WERI-Rb-1 (cell line): ENCODE measurements around the gene ITGAV.

Source experiments
- DNase-seq: peaks from one replicate; pipeline ENCODE4 v3.0.0-alpha.2; 2020
- H3K27ac ChIP-seq: fragments of 250-450 bp; sonication (Bioruptor Pico); 2 replicates; pipeline ENCODE4 v1.5.1; 2020; ENCODE audit warnings: mild to moderate bottlenecking, moderate library complexity
- H3K27me3 ChIP-seq: fragments of 250-450 bp; sonication (Bioruptor Pico); 2 replicates; pipeline ENCODE4 v1.5.1; 2021; ENCODE audit warnings: mild to moderate bottlenecking, low read depth, moderate library complexity; ENCODE audit not compliant: insufficient read depth, severe bottlenecking
- H3K36me3 ChIP-seq: fragments of 250-450 bp; sonication (Bioruptor Pico); 2 replicates; pipeline ENCODE4 v1.5.1; 2020; ENCODE audit warnings: mild to moderate bottlenecking, moderate library complexity
- H3K4me3 ChIP-seq: 2 replicates; pipeline ENCODE4 v1.5.1; 2011; ENCODE audit warnings: low read depth, mild to moderate bottlenecking, control low read depth, low read length
- H3K9me3 ChIP-seq: fragments of 250-450 bp; sonication (Bioruptor Pico); 2 replicates; pipeline ENCODE4 v1.5.1; 2021; ENCODE audit warnings: mild to moderate bottlenecking, moderate library complexity; ENCODE audit not compliant: severe bottlenecking
- CTCF ChIP-seq: IDR thresholded peaks from 2 replicates; pipeline ENCODE4 v1.5.1; 2011; ENCODE audit warnings: low read depth, mild to moderate bottlenecking, control low read depth, inconsistent platforms, low read length

The ITGAV gene

GRCh38 chr2:186589612-186590349, at the start of gene ITGAV:
Gene ITGAV (plus strand): TSS chr2:186590056. CDS start chr2:186590339, 283 bp downstream.
- no peak for TF ChIP-seq CTCF

GRCh38 chr2:186540941-186541340, 48.9 kb upstream of the ITGAV start:
- Histone ChIP-seq H3K9me3 (no peaks in the 10 kb centered on the region), H3K27me3 (peaks cover 3% of the 10 kb centered on the region), H3K36me3 (no peaks in the 10 kb centered on the region), H3K4me3 (no peak overlapping the region), H3K27ac (no peak overlapping the region)
- no peak for TF ChIP-seq CTCF
- no peak for DNase-seq

More at GRCh38 chr2:186589612-186590349, at the start of gene ITGAV:
- Histone ChIP-seq H3K36me3 (peaks cover 4% of the 10 kb centered on the region; the same call in 1 of the 2 replicates), H3K27me3 (no peaks in the 10 kb centered on the region), H3K9me3 (no peaks in the 10 kb centered on the region), H3K27ac (peak within 1 kb of the TSS; percentile 91), H3K4me3 (peak within 1 kb of the TSS; percentile 99)
- DNase-seq: peak; percentile 94

GRCh38 chr2:186542002-186542401, 47.9 kb upstream of the ITGAV start:
- H3K27me3 ChIP-seq: no peaks in the 10 kb centered on the region
- no peak overlapping the region for H3K4me3 ChIP-seq
- no peaks in the 10 kb centered on the region for H3K36me3 ChIP-seq
- H3K9me3 ChIP-seq: no peaks in the 10 kb centered on the region
- no peak for TF ChIP-seq CTCF
- no peak overlapping the region for H3K27ac ChIP-seq
- DNase-seq: no peak

- no peaks in the 10 kb centered on the region for H3K36me3 ChIP-seq
- H3K9me3 ChIP-seq: no peaks in the 10 kb centered on the region
- no peak overlapping the region for H3K27ac ChIP-seq
- H3K4me3 ChIP-seq: no peak overlapping the region
- no peak for TF ChIP-seq CTCF
- DNase-seq: peak; percentile 31
- H3K27me3 ChIP-seq: no peaks in the 10 kb centered on the region
Measured at GRCh38 chr2:186543561-186544131, 46.2 kb upstream of the ITGAV start.

GRCh38 chr2:186544255-186544675, 45.6 kb upstream of the ITGAV start:
- no peaks in the 10 kb centered on the region for H3K36me3 ChIP-seq
- no peak overlapping the region for H3K4me3 ChIP-seq
- H3K27me3 ChIP-seq: no peaks in the 10 kb centered on the region
- no peaks in the 10 kb centered on the region for H3K9me3 ChIP-seq
- DNase-seq: no peak
- no peak overlapping the region for H3K27ac ChIP-seq
- no peak for TF ChIP-seq CTCF

- TF ChIP-seq CTCF: no peak
- Histone ChIP-seq H3K9me3 (no peaks in the 10 kb centered on the region), H3K27ac (no peak overlapping the region), H3K27me3 (no peaks in the 10 kb centered on the region), H3K36me3 (no peaks in the 10 kb centered on the region), H3K4me3 (no peak overlapping the region)
- DNase-seq: no peak
Measured at GRCh38 chr2:186546846-186547245, 43.0 kb upstream of the ITGAV start.
